Ectodermal cell (in vitro differentiated cells): Measurements from ENCODE around the gene USP6NL.

Experiments used
- H3K27ac ChIP-seq: 2 replicates; pipeline ENCODE4 v1.7.0; 2013; ENCODE audit warnings: mild to moderate bottlenecking, low read depth, low read length; ENCODE audit not compliant: insufficient read depth, poor library complexity, severe bottlenecking
- H3K27me3 ChIP-seq: 2 replicates; pipeline ENCODE4 v1.7.0; 2013; ENCODE audit warnings: mild to moderate bottlenecking, low read length; ENCODE audit not compliant: insufficient read depth, control insufficient read depth, poor library complexity, severe bottlenecking
- H3K36me3 ChIP-seq: one replicate; pipeline ENCODE4 v1.7.0; 2013; ENCODE audit warnings: low read length; ENCODE audit not compliant: control insufficient read depth, insufficient read depth
- H3K4me1 ChIP-seq: one replicate; pipeline ENCODE4 v1.7.0; 2013; ENCODE audit warnings: low read length; ENCODE audit not compliant: control insufficient read depth, insufficient read depth
- H3K4me3 ChIP-seq: 2 replicates; pipeline ENCODE4 v1.7.0; 2013; ENCODE audit warnings: low read depth, low read length, control low read depth; ENCODE audit not compliant: insufficient read depth
- H3K9me3 ChIP-seq: 2 replicates; pipeline ENCODE4 v1.7.0; 2013; ENCODE audit warnings: mild to moderate bottlenecking, low read length, moderate library complexity; ENCODE audit not compliant: control insufficient read depth
- WGBS, 2 experiments: methylation state at CpG; one replicate each; pipeline ENCODE4 v1.1.7; 2013; ENCODE audit warnings: missing lambda C conversion rate in 2 of 2; 5-methylcytosine and 5-hydroxymethylcytosine counted together

The USP6NL gene

DNA sequence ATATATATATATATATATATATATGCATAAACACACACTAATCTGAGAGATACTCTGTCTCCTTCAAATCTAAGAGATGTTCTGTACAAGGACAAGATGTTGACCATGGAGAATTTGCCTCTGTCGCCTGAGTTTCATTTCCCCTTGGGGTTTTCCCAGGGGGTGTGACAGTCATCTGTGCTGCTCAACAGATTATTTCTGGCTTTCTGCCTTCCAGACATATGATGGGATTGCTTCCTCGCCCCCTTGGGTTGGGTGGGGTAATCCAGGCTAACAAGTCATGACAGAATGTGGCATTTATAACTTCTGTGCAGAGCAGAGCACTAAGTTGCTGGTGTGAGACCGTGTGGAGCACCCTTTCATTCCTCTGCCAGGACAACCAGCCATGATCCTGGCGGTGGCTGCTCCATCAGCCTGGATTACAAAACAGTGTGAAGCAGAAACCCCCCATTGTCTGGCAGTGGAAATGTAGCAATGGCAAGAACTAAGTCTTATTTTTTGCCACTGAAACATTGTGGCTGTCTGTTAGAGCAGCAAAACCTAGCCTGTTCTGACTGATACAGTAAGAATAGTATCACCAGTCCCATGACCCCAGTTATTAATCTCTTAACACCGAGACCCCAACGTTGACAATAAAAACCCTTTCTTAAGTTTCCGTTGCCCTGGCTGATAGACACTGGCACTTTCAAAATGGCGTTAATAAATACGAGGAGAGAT, 13.7 kb upstream of the USP6NL start:
- Histone ChIP-seq H3K27ac (no peak overlapping the region), H3K9me3 (no peaks in the 10 kb centered on the region), H3K27me3 (no peaks in the 10 kb centered on the region), H3K4me1 (no peaks in the 10 kb centered on the region), H3K36me3 (no peaks in the 10 kb centered on the region), H3K4me3 (no peak overlapping the region)
- WGBS, 2 experiments = 92% methylated on average over 9 of the region's 9 CpGs

DNA sequence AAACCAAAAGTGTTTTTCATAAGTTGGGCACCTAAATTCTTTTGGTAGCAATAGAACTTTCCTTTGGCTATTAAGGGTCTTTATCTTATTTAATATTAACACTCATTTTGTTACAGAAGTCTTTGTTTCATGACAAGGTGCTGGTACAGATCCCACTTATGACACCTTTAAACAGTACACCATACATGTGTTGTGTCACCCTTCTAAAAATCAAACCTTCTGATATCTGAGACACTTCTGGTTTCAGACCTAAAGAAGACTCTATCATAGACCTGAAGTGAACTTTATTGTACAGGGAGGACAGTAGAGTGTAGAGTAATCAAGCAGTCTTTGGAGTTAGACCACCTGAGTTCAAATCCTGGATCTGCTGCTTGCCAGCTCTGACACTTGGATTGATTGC, 5.8 kb upstream of the USP6NL start:
- Histone ChIP-seq H3K27ac (no peak overlapping the region), H3K9me3 (no peaks in the 10 kb centered on the region), H3K27me3 (no peaks in the 10 kb centered on the region), H3K36me3 (no peaks in the 10 kb centered on the region), H3K4me1 (no peaks in the 10 kb centered on the region), H3K4me3 (no peak overlapping the region)

DNA sequence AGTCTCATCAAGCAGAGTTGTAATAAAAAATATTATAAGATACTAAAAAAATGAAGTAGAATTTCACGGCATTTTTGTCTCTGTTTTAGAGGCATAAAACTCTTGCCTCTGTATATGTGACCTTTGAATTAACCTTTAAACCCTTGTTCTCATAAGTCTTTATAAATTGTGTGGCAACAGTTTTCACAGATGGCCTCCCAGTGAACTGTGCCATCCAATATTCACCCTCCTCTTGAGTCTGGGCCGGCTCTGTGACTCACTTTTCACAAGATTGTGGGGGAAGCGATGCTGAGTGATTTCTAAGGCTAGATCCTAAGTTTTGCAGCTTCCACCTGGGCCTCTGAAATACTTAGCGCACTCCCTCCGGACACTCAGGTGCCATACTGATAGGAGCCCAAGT, 4.6 kb upstream of the USP6NL start:
- Histone ChIP-seq H3K4me1 (no peaks in the 10 kb centered on the region), H3K27me3 (no peaks in the 10 kb centered on the region), H3K4me3 (no peak overlapping the region), H3K36me3 (no peaks in the 10 kb centered on the region), H3K27ac (no peak overlapping the region), H3K9me3 (no peaks in the 10 kb centered on the region)
- WGBS, 2 experiments = 95 to 97% methylated on average over 4 to 5 of the region's 5 CpGs

DNA sequence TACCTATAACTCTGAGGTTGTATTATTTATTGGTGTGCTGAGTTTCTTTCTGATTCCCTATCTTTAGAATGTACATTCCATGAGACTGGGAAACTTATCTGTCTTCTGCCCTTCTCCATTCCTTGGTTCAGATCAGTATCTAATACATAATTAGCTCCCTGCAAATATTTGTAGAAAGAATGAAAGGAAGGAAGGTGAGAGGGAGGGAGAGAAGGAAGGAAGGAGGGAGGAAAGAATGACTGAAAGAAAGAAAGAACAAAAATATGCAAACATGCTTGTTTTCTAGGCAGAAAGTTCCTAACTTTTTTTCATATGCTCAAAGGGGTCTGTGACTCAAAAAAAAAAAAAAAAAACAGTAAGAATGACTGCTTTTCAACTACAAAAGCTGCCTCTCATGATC, 3.9 kb upstream of the USP6NL start:
- Histone ChIP-seq H3K36me3 (no peaks in the 10 kb centered on the region), H3K27me3 (no peaks in the 10 kb centered on the region), H3K4me3 (no peak overlapping the region), H3K4me1 (no peaks in the 10 kb centered on the region), H3K27ac (no peak overlapping the region), H3K9me3 (no peaks in the 10 kb centered on the region)

DNA sequence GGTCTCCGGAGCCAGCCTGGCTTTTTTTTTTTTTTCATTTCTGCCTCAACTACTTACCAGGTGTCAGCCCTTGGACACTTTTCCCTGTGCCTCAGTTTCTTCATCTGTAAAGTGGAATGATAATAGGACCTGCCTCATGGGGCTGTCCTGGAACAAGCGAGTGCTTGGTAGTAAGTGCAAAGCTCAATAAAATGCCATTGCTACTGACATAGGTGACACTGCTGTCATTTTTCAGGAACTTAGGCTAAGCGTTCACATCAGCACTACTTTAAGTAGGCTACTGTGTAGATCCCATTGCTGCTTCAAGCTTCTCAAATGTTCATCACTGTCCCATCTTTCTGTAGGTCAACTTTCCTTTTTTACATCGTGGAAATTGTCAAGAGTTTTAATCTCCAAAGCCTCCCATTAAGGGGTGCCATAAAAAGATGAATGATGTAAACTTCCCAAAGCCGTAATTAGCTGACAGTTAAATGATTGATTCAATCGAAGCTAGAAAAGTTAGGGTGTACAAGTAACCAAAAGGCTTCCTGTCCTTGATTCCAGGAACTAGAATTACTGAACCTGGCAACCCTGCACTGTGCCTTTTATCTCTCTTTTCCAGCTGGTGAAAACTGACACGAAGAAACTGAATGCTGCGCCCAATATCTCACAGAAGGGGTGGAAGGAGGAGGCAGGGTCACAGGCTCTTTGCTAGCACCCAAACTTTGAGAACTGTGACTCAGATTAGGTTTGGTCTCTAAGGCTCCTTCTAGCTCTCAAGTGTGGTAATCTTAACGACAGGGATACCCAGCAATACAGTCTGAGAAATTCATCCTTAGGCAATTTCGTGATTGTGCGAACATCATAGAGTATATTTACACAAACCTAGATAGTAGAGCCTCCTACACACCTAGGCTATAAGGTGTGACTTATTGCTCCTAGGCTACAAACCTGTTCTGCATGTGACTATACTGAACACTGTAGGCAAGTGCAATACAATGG, 861 bp upstream of the USP6NL start:
- no peaks in the 10 kb centered on the region for H3K9me3 ChIP-seq
- peaks cover 16% of the 10 kb centered on the region for H3K4me1 ChIP-seq
- peak overlapping the region; percentile 65 for H3K4me3 ChIP-seq
- peak overlapping the region; percentile 3 for H3K27ac ChIP-seq
- no peaks in the 10 kb centered on the region for H3K36me3 ChIP-seq
- H3K27me3 ChIP-seq = no peaks in the 10 kb centered on the region
- 74 to 76% methylated on average over 11 of the region's 11 CpGs for WGBS, 2 experiments

DNA sequence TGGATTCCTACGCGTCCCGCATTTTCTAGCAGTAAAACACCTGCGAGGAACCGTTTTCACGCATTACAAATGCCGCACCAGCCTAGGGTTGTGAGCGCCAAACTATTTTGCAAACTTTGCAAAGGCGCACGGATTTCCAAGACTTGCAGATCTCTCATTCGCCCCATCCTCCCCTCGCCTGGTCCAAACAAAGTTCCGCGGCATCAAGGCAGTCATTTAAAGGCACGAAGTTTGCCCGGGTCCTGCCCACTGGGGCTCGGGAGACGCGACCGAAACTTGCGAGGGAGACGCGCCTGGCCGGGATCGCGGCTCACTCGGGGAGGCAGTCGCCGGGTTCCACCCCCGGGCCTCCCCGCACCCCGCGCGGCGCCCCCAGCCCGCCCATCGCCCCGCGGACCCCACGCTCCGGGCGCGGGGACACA, 613 bp downstream of the USP6NL start:
- H3K27me3 ChIP-seq = no peaks in the 10 kb centered on the region
- no peaks in the 10 kb centered on the region for H3K9me3 ChIP-seq
- peak overlapping the region; percentile 65 for H3K4me3 ChIP-seq
- peak overlapping the region; percentile 90 for H3K27ac ChIP-seq
- no peaks in the 10 kb centered on the region for H3K36me3 ChIP-seq
- WGBS, 2 experiments = 0% methylated on average over 43 of the region's 43 CpGs
- peaks cover 16% of the 10 kb centered on the region for H3K4me1 ChIP-seq

DNA sequence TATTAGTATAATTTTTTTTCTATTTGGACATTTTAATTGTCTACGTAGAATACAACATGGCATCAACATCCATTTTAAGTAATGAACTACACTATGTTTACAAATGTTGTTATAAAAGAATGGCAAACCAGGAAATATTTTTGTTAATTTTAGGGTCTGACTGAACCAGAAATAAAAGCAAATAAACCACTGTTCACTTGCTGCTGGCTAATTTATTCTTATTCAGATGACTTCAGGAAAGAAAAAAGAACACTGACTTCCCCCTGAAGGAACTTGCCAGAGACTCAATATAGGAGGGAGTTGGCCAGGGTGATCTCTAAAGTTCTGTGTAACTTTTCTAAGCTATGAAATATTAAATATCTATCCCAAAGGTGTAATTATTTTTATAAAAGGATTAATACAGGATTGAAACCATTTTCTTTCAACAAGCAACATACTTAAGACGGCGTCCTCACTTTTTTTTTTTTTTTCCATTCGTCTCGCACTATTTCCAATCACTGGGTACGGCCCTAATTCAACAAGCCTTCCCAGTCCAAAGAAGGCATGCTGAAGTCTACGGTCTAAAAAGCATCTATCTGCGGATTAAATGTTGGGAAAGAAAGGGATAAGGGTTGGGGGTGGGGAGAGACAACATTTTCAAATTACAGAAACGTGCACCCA, 1.2 kb downstream of the USP6NL start:
- peak overlapping the region; percentile 90 for H3K27ac ChIP-seq
- H3K9me3 ChIP-seq = no peaks in the 10 kb centered on the region
- peak overlapping the region; percentile 65 for H3K4me3 ChIP-seq
- 0% methylated on average over 8 of the region's 9 CpGs for WGBS, 2 experiments
- no peaks in the 10 kb centered on the region for H3K36me3 ChIP-seq
- no peaks in the 10 kb centered on the region for H3K27me3 ChIP-seq
- peaks cover 16% of the 10 kb centered on the region for H3K4me1 ChIP-seq

DNA sequence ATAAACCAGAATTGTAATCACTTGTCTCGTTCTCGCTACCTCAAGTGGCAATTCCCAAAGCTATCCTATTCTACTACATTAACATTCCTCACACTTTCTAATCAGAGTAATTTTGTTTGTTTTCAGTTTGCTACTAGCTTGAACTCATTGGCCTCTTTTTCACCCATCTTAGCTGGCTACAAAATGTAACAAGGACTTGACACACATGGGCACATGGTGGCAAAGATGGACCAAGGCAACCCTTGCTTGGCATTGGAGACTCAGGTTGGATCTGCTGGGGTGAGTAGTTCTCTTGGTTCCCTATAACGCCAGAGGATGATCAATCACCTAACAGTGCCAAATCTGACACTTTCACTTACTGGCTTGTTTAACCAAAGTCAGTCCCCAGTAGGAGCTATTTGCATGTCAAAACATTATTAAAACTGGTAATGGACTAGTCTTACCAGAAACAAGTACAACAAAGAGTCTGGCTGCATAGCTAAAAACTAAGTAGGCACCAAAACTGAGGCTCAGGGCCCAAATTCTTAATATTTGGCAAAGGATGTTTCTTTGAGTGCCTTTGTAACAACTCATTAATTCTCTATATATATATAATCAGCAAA, 1.9 kb downstream of the USP6NL start:
- 75 to 84% methylated on average over 3 of the region's 3 CpGs for WGBS, 2 experiments
- Histone ChIP-seq H3K4me1 (peaks cover 16% of the 10 kb centered on the region), H3K27me3 (no peaks in the 10 kb centered on the region), H3K36me3 (no peaks in the 10 kb centered on the region), H3K27ac (no peak overlapping the region), H3K4me3 (peak overlapping the region; percentile 16), H3K9me3 (no peaks in the 10 kb centered on the region)

DNA sequence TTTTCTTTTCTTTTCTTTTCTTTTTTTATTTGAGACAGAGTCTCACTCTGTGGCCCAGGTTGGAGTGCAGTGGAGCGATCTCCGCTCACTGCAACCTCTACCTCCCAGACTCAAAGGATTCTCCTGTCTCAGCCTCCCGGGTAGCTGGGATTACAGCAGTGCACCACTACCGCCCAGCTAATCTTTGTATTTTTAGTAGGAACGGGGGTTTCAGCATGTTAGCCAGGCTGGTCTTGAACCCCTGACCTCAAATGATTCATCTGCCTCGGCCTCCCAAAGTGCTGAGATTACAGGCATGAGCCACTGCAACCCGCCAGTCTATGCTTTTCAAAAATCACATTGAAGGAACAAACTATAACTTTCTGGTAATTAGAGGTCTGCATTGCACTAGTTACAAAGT, 2.4 kb downstream of the USP6NL start:
- Histone ChIP-seq H3K27me3 (no peaks in the 10 kb centered on the region), H3K4me3 (no peak overlapping the region), H3K27ac (no peak overlapping the region), H3K36me3 (no peaks in the 10 kb centered on the region), H3K9me3 (no peaks in the 10 kb centered on the region), H3K4me1 (peaks cover 16% of the 10 kb centered on the region)
- 87 to 88% methylated on average over 7 of the region's 7 CpGs for WGBS, 2 experiments
